Activated CD4-positive, alpha-beta T cell treated with anti-CD3 and anti-CD28 coated beads, Interleukin-2, Interleukin-6, amounts not matched to agents 100 ng/mL and 50 ng/mL, durations not matched to agents 16 hours and 8 hours (primary cell): Measurements from ENCODE around the gene NKD1.

Experiments used
- DNase-seq: peaks from one replicate; pipeline ENCODE4 v3.0.0-alpha.2; 2020

NKD1 gene

GRCh38 chr16:50539053-50539695 lies 9.0 kb upstream of the NKD1 start:
- DNase-seq: no peak

- no peak for DNase-seq
These were observed 8.1 kb upstream of the NKD1 start for GRCh38 chr16:50539822-50540710.

- no peak for DNase-seq
These were observed 7.5 kb upstream of the NKD1 start for GRCh38 chr16:50540711-50541007.

- DNase-seq: no peak
These were observed 5.5 kb upstream of the NKD1 start for GRCh38 chr16:50542703-50543102.

- DNase-seq: no peak
These were observed 2.1 kb upstream of the NKD1 start for GRCh38 chr16:50546125-50546524.

- peak; percentile 55 for DNase-seq
These were observed 664 bp upstream of the NKD1 start for GRCh38 chr16:50547340-50548124.

GRCh38 chr16:50548909-50549560 lies 839 bp downstream of the NKD1 start:
- DNase-seq: no peak

- DNase-seq: no peak
These were observed 1.3 kb downstream of the NKD1 start for GRCh38 chr16:50549561-50549915.

GRCh38 chr16:50550035-50550434 lies 1.8 kb downstream of the NKD1 start:
- DNase-seq: no peak

- no peak for DNase-seq
These were observed 2.9 kb downstream of the NKD1 start for GRCh38 chr16:50550866-50551641.

- no peak for DNase-seq
These were observed 4.4 kb downstream of the NKD1 start for GRCh38 chr16:50552476-50553101.

GRCh38 chr16:50553182-50553710 lies 5.0 kb downstream of the NKD1 start:
- no peak for DNase-seq

- no peak for DNase-seq
These were observed 5.7 kb downstream of the NKD1 start for GRCh38 chr16:50553731-50554360.

GRCh38 chr16:50555269-50555875 lies 7.2 kb downstream of the NKD1 start:
- no peak for DNase-seq

- no peak for DNase-seq
These were observed 7.9 kb downstream of the NKD1 start for GRCh38 chr16:50555952-50556673.

GRCh38 chr16:50557046-50557445 lies 8.8 kb downstream of the NKD1 start:
- DNase-seq: no peak

- no peak for DNase-seq
These were observed 10.7 kb downstream of the NKD1 start for GRCh38 chr16:50558913-50559312.

GRCh38 chr16:50559342-50559741 lies 11.1 kb downstream of the NKD1 start:
- DNase-seq: no peak

- DNase-seq: no peak
These were observed 11.8 kb downstream of the NKD1 start for GRCh38 chr16:50559804-50560514.
